Measurements from ENCODE around the gene TTLL12.
A peak's percentile ranks its signal among the peaks of the same experiment; 100 is the strongest.

TTLL12 gene

DNA sequence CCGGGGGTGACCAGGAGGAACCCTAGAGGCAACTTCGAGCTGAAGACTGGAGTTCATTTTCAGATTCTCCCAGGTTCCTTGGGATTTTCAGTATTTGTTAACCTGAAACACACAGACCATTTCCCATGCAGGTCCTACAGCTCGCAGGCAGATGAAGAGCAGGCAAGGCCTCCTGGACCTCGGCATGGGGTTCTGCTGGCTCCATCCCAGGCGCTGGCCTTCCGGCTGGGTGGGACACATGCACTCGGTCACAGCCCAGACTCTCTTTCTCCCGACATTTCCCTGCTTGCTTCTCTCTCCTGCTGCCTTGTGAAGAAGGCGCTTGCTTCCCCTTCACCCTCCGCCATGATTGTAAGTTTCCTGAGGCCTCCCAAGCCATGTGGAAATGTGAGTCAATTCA lies 15.4 kb upstream of the TTLL12 start:
- H3K27ac ChIP-seq: no peak overlapping the region
- no peak for DNase-seq (ENCODE audit: low read depth, low spot score)

DNA sequence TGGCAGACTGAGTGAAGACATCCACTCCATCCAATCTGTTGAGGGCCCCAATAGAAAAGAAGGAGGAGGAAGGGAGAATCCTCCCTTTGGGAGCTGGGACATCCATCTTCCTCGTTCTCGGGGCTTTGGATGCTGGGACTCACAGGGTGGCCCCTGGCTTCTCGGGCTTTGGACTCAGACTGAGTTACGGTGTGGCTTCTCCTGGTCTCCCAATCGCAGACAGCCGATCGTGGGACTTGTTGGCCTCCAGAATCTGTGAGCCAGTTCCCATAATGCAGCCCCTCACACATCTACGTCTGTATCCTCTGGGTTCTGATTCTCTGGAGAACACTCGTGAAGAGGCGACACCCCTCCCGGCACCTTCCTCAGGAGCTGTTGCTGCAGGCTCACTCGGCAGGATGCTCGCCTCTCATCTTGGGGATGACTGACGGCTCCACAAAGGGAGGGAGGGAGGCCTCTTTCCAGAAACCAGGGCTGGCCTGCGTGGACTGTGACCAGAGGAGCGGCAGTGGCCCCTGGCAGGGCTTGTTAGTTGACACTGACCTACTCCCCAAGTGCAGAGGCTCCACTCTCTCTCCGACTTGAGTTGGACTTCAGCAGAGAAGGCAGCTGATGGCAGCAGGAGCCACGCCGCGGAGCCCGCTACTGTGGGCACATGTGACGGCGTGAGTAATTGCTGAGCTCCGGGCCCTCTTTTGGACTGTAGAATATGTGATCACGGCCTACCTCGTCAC lies 14.7 kb upstream of the TTLL12 start:
- H3K27ac ChIP-seq: no peak overlapping the region
- DNase-seq (ENCODE audit: low read depth, low spot score): no peak

DNA sequence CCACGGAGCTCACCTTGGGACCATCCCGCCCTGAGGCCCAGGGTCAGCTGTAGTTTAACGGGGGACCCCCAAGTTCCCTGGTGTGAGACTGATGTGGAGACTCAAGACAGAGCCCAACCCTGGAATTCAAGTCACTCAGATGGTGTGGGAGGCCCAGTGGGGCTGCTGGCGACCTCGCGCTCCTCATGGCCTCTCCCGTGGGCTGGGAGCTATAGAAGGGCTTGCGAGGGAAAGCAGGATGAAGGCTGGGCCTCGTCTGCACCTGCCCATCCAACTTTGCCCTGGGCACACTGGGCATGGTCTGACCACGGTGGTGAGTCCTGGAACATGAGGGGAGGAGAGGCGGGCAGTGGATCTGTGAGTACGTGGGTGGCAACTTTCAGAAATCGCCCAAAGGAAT lies 13.6 kb upstream of the TTLL12 start:
- DNase-seq (ENCODE audit: low read depth, low spot score): no peak
- H3K27ac ChIP-seq: no peak overlapping the region

DNA sequence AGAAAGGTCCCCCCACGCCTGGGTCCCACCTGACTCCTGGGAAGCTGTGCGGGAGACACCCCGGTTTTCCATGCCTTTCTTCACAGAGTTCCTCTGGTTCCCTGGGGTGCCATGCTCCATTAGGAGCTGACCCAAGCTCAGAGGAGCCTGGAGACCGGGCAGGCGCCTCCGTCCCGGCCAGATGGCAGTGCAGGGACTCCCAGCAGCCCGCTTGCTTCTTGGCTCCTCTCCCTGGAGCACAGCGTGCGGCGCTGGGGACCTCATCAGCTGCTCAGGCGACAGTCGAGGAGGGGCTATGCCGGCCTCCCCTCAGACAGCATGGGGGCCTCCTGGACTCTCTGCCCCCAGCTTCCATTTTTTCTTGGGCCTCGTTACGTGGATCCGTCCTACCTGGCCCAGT lies 13.1 kb upstream of the TTLL12 start:
- DNase-seq (ENCODE audit: low read depth, low spot score): no peak
- H3K27ac ChIP-seq: no peak overlapping the region

DNA sequence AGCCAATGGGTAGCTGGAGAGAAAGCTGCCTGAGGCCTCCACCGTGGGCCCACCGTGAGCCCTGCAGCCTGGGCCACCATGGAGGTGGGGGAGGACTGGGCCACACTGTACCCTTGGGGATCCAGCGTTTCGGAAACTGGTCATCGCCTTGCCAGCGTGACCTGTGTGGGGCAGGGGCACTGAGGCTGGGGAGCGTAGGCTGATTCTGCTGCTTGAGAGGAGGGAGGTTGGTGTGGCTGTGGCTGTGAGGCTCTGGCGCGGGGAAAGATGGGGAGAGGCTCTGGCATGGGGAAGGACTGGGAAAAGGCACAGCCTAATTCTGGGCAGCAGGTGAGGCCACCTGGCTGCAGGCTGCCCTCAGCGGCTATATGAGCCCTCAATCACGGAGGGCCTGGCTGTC lies 12.6 kb upstream of the TTLL12 start:
- no peak overlapping the region for H3K27ac ChIP-seq

DNA sequence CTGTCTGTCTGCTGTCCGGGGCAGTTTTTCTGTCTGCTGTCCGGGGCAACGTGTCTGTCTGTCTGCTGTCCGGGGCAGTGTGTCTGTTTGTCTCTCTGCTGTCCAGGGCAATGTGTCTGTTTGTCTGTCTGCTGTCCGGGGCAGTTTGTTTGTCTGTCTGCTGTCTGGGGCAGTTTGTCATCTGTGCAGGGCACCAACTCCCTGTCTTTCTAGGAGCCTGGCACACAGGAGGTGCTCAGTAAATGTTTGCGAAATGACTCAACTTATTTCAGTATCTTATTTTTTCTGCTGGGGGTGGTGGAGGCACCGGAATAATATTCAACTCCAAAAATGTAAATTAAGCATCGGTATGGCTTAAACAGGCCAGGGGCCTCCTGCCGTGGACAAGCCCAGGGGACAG lies 12.0 kb upstream of the TTLL12 start:
- H3K27ac ChIP-seq: no peak overlapping the region
- DNase-seq (ENCODE audit: low read depth, low spot score): no peak

More for the DNA sequence above, 12.6 kb upstream of the TTLL12 start:
- DNase-seq (ENCODE audit: low read depth, low spot score): no peak

DNA sequence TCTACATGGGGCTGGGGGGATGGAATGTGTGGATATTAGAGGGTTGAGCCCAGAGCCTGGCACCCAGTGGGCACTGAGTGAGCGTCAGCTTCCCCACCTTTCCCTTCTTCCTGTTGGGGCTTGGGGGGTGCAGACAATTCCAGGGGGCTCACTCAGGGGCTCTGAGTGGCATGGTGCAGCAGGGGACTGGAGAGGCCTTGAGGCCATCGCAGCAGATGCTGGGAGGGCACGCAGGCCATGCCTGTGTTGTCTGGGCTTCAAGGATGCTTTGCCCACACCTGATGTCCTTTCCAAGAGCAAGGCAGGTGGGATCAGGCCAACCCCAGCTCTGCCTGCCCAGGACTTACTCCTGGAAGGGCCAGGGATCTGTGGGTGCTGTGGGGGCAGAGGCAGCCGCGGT lies 11.2 kb upstream of the TTLL12 start:
- no peak for DNase-seq (ENCODE audit: low read depth, low spot score)
- no peak overlapping the region for H3K27ac ChIP-seq

DNA sequence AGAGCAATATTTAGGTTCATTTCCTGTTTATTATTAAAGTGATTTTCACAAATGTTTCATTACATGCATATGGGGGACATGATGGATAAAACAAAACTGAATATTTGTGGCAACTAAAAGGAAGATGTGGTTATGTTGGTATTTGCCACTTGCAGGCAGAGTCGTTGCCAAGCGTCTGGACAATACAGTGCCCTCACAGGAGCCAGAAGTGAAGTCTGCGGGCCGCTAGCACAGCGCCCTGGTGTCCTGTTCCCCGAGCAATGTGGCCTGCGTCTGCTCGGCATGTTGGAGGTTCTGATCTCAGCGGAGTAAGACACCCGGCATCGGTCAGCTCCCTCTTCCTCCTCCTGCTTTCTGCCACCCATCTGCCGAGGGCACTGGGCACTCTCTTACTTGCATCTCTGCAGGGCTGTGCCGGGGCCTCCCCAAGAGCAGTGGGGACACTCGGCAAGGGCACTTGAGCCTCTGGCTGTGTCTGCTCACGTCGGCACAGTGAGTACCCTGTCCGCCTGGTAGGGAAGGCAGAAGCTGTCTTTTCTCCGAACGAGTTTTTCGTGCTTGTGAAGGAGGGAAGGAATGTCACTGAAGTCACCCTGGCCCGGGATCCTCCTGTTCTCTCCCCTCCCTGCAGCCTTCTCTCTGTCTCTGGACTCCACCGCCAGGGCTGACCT lies 10.5 kb upstream of the TTLL12 start:
- no peak for DNase-seq (ENCODE audit: low read depth, low spot score)

DNA sequence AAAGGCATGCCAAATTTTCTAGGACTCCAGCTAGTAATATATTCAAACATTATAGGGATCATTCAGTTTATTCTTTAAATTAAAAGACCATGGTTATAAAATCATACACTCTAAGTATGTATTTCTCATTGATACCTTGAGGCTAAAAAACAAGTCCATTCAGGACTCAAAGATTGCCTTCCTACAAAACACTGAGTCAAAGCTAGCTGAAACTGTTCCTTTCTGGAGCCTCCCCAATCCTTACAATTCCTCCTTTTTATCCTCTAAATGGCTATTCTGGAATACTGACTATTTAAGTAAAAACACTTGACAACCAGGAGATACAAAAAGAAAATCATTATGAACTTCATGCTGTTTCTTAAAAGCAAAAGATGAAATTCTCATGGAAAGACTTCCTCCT lies 4.9 kb upstream of the TTLL12 start:
- DNase-seq (ENCODE audit: low read depth, low spot score): no peak
- H3K27ac ChIP-seq: no peak overlapping the region

More for the DNA sequence above, 10.5 kb upstream of the TTLL12 start:
- no peak overlapping the region for H3K27ac ChIP-seq

DNA sequence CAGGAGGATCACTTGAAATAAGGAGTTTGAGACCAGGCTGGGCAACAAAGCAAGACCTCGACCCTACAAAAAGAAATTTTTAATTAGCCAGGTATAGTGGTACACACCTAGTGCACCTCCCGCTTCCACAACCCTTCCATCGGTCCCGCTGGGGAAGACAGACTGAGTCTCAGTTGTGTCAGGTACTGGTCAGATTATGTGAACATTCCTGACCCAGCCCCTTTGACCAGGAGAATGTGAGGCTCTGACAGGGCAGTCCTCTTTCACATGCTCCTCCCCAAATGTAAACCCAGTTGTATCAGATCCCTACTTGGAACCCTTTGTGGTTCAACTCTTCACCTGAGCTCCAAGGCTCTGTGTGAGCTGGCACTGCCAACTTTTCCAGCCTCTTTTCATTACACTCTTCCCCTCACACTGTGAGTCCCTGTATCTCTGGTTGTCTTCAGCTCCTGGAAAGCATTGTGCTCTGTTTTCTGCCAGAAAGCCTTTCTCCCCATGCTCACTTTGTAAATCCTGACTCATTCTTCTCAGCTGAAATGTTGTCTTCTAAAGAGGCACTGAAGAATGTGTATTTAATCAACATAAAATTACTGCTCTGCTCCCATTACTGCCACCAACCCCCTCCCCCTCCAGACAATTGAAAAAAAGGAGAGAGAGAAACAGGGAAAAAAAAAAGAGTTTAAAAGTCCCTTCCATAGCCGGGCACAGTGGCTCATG lies 2.1 kb upstream of the TTLL12 start:
- H3K27ac ChIP-seq: peak overlapping the region; percentile 15
- no peak for DNase-seq (ENCODE audit: low read depth, low spot score)

DNA sequence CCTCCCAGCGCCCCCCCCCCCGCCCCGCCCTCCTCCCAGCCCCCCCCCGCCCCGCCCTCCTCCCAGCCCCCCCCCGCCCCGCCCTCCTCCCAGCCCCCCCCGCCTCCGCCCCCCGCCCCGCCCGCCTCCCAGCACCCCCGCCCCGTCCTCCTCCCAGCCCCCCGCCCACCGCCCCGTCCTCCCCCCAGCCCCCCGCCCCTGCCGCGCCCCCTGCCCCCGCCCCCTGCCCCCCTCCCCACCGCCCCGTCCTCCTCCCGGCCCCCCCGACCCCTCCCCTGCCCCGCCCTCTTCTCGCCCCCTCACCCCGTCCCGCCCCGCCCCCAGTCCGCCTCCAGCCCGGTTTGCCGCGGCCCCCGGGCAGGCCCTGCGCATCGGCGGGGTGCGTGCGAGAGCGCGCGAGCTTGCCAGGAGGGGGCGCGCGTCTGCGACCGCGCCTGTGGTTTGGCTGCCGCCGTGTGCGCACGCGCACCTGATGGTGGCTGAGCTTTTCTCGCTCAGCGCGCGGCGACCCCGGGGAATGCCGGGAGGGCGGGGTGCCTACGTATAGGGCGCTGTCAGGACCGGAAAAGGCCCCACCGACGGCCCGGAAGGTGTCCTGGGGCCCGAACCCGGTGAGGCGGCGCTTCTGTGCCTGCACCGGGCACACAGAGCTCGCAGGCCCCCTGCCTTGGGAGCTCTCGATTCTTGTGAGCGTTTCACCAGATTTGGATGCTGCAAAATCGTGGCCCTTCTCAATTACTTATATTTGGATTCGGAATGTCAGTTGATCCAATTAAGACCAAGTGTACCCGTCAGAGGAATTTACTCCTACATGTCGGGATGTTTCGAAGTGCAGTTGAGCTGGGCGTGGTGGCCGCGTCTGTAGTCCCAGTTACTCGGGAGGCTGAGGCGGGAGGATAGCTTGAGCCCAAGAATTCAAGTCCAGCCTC lies 501 bp upstream of the TTLL12 start:
- peak overlapping the region; percentile 87 for H3K27ac ChIP-seq
- peak; percentile 59 for DNase-seq (ENCODE audit: low read depth, low spot score)

DNA sequence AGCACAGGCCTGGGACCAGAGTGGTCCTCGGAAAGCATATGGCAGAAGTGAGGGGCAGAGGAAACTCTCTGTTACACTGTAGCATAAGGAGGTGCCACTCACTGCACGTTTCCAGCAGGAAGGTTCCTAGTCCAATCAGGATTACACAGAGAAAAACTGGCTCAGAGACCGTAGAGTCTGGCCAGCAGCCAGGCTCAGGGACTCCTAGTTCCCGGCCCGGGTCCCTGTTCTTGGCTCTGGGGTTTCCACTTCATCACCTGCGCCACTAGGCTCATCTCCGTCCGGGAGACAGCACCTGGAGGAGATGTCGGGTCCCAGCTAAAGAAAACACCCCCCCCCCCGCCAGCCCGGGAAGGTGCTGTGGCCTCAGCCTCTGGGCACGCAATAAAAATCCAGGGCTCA lies 1.1 kb downstream of the TTLL12 start:
- H3K27ac ChIP-seq: peak overlapping the region; percentile 63
- DNase-seq (ENCODE audit: low read depth, low spot score): no peak

DNA sequence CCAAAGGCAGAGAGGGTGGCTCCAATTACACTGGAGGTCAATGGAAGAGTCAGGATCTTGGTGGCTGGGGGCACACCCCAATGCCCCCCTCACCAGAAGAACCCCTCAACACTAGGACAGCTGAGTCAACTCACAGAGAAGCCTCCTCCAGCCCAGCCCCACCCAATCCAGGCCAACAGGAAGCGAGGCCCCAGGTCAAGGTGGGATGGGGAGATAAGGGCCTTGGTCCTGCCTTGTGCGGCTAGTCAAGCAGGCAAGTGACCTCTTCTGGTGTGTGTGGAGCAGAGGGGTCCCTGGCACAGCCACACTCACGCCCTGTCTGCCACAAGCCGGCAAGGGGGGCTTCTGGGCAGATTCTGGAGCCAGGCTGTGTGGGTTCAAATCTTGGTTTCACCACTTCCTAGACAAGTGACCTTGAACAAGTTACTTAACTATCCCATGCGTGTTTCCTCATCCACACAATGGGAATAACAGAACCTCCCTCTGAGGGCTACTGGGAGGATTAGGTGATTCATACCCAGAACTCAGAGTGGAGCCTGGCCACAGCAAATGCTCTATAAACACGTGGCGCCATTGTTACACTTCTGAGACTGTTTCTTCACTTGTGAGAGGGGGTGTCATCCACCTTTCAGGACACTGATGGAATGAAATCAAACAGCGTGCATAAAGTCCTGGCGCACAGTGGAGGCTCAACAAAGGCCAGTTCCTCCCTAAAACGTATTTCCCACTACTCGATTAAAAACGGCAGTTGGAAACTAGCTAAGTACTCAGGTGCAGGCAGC lies 3.2 kb downstream of the TTLL12 start:
- H3K27ac ChIP-seq: peak overlapping the region; percentile 65
- DNase-seq (ENCODE audit: low read depth, low spot score): peak; percentile 26

DNA sequence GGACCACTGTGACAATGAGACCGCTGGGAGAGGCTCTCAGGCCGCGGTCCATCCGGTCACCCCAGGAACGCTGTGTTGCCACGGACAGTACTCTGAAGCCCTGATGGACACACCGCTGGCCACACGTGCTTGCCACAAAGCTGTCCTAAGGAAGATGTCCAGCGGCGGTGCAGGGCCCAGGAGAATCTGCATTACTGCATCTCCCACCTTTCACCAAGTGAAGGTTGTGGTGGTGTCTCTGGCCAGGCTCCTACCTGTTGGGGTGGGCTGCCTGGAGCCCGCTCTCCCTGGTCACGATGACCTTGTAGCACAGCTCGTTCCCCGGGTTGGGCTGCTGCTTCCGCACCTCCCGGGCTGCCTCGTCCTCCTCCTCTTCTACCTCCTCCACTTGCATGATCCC lies 4.2 kb downstream of the TTLL12 start:
- no peak overlapping the region for H3K27ac ChIP-seq
- no peak for DNase-seq (ENCODE audit: low read depth, low spot score)

DNA sequence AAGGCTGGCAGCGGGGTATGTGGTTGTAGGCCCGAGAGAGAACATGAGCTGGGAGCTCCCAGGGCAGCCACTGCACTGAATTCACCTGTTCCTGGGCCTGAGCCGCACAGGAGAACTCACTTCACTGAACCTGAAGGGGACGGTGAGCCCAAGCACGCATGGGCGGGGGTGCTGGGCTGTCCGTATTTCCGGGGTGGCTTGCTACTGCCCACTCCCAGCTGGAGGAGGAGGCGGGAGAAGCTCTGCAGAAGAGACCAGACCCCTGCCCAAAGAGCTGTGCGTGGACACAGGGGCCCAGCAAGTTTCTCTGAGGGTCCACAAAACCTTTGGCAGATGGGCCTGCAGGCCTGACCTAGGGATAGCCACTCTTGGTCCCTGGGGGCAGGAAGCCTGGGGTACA lies 4.8 kb downstream of the TTLL12 start:
- no peak overlapping the region for H3K27ac ChIP-seq
- DNase-seq (ENCODE audit: low read depth, low spot score): no peak

DNA sequence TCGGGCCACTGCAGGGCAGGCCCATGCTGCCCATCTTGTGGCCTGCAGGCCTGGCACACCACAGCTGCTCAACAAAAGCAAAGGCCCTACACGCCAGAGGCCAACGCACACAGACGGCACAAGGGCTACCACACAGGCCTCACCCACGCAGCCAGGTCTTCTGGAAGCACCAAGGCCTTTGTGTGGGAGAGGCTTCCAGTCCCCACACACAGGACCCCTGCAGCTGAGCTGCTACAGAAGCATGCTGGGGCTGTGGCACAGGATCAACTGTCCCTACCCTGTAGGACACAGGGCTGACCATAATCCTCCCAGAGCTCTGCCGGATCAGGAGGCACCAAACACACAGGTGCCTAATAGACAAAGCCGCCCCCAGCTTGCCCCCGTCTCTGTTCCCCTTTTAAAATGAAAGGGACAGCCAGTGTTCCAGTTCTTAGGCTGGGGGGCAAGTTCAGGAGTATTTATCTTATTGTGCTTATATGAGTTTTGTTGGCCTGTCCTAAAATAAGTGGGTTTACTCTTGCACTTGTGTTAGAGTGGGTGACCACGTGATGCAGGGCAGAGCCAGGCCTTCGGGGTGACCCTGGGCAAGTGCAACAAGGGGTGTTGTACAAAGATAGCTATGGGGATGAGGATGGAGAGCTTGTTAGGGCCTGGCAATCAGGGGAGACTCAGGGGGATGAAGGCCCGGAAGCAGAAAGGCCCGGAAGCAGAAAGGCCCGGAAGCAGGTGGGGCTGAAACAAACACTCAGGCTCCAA lies 5.4 kb downstream of the TTLL12 start:
- no peak for DNase-seq (ENCODE audit: low read depth, low spot score)
- no peak overlapping the region for H3K27ac ChIP-seq

DNA sequence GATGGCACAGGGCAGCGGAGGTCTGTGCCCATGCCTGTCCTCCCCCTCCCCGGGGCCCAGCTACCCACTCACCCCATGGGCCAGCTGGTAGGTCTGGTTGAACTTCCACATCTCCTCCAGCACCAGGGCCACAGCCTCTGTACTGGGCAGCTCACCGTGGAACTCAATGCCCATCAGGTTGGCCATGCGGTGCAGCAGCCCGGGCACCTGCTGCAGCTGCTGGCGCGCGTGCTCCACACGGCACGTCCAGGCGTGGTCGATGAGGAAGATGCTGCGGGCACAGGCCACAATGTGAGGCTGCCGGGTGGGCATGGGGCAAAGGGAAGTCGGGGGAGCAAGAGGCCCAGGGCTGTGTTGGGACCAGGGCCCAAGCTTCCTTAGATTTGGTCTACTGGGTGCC lies 6.3 kb downstream of the TTLL12 start:
- DNase-seq (ENCODE audit: low read depth, low spot score): no peak

DNA sequence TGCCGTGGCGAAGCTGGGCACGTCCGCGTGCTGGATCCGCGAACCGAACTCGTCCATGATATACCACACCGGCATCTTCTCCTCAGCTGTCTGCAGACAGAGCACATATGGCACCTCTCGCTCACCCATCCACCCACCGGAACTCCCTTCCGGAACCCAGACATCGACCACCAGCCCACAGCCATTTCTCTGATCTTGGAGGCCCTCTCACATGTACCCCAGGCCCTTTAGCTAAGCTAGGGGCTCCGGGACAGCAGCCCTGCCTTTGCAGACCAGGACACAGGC lies 7.1 kb downstream of the TTLL12 start:
- H3K27ac ChIP-seq: no peak overlapping the region
- DNase-seq (ENCODE audit: low read depth, low spot score): no peak

More for the DNA sequence above, 6.3 kb downstream of the TTLL12 start:
- no peak overlapping the region for H3K27ac ChIP-seq
